Measurements from ENCODE around the gene HOXB5. TPM values are rescaled to one million over a fixed set of nuclear protein-coding genes. Genes with fewer than 3 reads are reported as not detected.
A peak's percentile ranks its signal among the peaks of the same experiment; 100 is the strongest.

Gene HOXB5
- total RNA-seq, 1 donor from 2014 or later, result not detected

DNA sequence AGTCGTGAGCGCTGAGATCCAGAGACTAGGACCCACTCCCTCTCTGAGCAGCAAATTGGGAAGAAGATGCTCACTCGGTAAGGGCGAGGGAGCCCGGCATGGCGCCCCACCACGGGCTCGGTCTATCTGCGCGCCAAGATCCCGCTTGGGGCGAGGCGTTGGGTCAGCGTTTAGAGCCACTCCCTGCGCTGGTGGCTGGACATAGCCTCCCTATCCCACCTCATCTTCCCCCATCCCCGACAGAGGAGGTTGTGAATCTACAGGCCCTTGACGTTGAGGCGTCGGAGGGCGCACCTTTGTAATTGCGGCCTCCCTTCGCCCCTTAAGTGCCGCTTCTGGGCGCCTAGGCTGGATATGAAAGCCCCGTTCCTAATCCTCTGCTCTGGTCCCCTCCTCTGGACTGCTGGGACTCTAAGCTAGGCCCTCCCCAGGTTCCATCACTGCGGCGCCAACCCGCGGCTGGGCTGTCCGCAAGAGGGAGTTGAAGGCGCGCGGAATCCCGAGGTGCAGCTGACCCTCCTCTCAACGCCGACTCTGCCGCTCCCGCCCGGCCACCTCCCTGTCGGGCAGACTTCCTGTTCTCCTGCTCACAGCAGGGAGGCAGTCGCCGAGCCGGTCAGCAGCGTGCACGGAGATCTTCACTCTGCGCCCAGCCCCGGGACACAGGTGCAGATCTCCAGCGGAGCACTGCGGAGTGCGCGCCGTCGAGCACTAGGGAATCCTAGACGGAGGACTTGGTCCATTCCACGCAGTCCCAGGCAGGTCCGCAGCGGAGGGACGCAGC, 48.7 kb upstream of the HOXB5 start:
- no peak overlapping the region for H3K4me3 Mint-ChIP-seq (ENCODE audit: unreplicated experiment)
- H3K27ac Mint-ChIP-seq (ENCODE audit: unreplicated experiment), result peak overlapping the region; percentile 77
- FAIRE-seq, result no peak
- H3K36me3 Mint-ChIP-seq (ENCODE audit: low read depth, unreplicated experiment), result peaks cover 4% of the 10 kb centered on the region
- Histone ChIP-seq H3K4me2 (ENCODE audit: low read length) (no peak overlapping the region), H3K4me3 (ENCODE audit: insufficient read depth, low read depth, low read length) (no peak overlapping the region), H4K20me1 (ENCODE audit: insufficient read depth, low read length) (no peaks in the 10 kb centered on the region), H3K79me2 (ENCODE audit: insufficient read depth, low read length) (no peaks in the 10 kb centered on the region), H3K4me1 (ENCODE audit: insufficient read depth, low read length) (no peaks in the 10 kb centered on the region), H2AFZ (ENCODE audit: low read depth, low read length) (no peak overlapping the region), H3K27ac (ENCODE audit: low read depth, low read length) (no peak overlapping the region), H3K27me3 (ENCODE audit: insufficient read depth, low read length) (peaks cover 93% of the 10 kb centered on the region), H3K36me3 (ENCODE audit: insufficient read depth, low read length) (no peaks in the 10 kb centered on the region), H3K9ac (ENCODE audit: low read length) (no peak overlapping the region), H3K9me3 (ENCODE audit: insufficient read depth, low read depth, low read length) (peaks cover 10% of the 10 kb centered on the region)
- H3K27me3 Mint-ChIP-seq (ENCODE audit: low read depth, unreplicated experiment), result peaks cover 92% of the 10 kb centered on the region
- H3K4me1 Mint-ChIP-seq (ENCODE audit: low read depth, unreplicated experiment), result peaks cover 4% of the 10 kb centered on the region
- TF ChIP-seq EZH2 (IDR thresholded peaks at IDR 0.05; ENCODE audit: insufficient read depth, low read length), result peak; percentile 83
- TF ChIP-seq, protein P1, sequence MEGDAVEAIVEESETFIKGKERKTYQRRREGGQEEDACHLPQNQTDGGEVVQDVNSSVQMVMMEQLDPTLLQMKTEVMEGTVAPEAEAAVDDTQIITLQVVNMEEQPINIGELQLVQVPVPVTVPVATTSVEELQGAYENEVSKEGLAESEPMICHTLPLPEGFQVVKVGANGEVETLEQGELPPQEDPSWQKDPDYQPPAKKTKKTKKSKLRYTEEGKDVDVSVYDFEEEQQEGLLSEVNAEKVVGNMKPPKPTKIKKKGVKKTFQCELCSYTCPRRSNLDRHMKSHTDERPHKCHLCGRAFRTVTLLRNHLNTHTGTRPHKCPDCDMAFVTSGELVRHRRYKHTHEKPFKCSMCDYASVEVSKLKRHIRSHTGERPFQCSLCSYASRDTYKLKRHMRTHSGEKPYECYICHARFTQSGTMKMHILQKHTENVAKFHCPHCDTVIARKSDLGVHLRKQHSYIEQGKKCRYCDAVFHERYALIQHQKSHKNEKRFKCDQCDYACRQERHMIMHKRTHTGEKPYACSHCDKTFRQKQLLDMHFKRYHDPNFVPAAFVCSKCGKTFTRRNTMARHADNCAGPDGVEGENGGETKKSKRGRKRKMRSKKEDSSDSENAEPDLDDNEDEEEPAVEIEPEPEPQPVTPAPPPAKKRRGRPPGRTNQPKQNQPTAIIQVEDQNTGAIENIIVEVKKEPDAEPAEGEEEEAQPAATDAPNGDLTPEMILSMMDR (IDR thresholded peaks at IDR 0.05; ENCODE audit: insufficient read depth, low read depth, low read length), result no peak
- H3K9me3 Mint-ChIP-seq (ENCODE audit: unreplicated experiment), result peaks cover 16% of the 10 kb centered on the region
- no peak for DNase-seq (ENCODE audit: low read depth)

DNA sequence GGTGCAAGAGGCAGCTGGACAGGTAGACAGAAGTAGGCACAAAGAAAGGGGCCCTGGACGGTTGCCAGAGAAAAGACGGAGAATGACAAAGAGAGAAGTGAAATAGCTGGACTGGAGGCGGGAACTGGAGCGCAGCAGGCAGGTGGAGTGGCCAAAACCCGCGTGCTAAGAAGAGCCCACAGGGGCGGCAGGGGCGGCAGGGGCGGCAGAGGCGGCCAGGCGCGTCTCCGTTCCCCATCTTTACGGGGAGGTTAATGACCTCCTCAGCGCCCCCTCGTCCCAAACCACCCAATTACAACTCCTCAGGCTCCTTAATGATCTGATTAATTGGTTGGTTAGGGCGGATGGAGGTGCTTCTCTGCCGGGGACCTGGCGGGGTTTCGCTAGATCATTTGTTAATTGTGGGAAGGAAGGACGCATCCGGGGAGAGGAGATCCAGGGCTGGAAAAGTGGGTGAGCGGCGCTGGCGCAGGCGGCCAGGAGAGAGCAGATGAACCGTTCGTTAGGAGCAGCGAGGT, 48.0 kb upstream of the HOXB5 start:
- Histone ChIP-seq H4K20me1 (ENCODE audit: insufficient read depth, low read length) (no peaks in the 10 kb centered on the region), H3K36me3 (ENCODE audit: insufficient read depth, low read length) (no peaks in the 10 kb centered on the region), H3K4me2 (ENCODE audit: low read length) (no peak overlapping the region), H3K27me3 (ENCODE audit: insufficient read depth, low read length) (peaks cover 98% of the 10 kb centered on the region), H3K9ac (ENCODE audit: low read length) (no peak overlapping the region), H3K4me1 (ENCODE audit: insufficient read depth, low read length) (no peaks in the 10 kb centered on the region), H3K9me3 (ENCODE audit: insufficient read depth, low read depth, low read length) (peaks cover 10% of the 10 kb centered on the region), H3K4me3 (ENCODE audit: insufficient read depth, low read depth, low read length) (no peak overlapping the region), H2AFZ (ENCODE audit: low read depth, low read length) (no peak overlapping the region), H3K79me2 (ENCODE audit: insufficient read depth, low read length) (no peaks in the 10 kb centered on the region), H3K27ac (ENCODE audit: low read depth, low read length) (no peak overlapping the region)
- peak overlapping the region; percentile 72 for H3K27ac Mint-ChIP-seq (ENCODE audit: unreplicated experiment)
- H3K27me3 Mint-ChIP-seq (ENCODE audit: low read depth, unreplicated experiment), result peaks cover 95% of the 10 kb centered on the region
- DNase-seq (ENCODE audit: low read depth) (no peak), FAIRE-seq (no peak)
- peaks cover 5% of the 10 kb centered on the region for H3K4me1 Mint-ChIP-seq (ENCODE audit: low read depth, unreplicated experiment)
- H3K4me3 Mint-ChIP-seq (ENCODE audit: unreplicated experiment), result no peak overlapping the region
- H3K36me3 Mint-ChIP-seq (ENCODE audit: low read depth, unreplicated experiment), result peaks cover 4% of the 10 kb centered on the region
- TF ChIP-seq, protein P1 (IDR thresholded peaks at IDR 0.05; ENCODE audit: insufficient read depth, low read depth, low read length), result no peak
- TF ChIP-seq EZH2 (IDR thresholded peaks at IDR 0.05; ENCODE audit: insufficient read depth, low read length), result peak; percentile 6
- peaks cover 16% of the 10 kb centered on the region for H3K9me3 Mint-ChIP-seq (ENCODE audit: unreplicated experiment)

DNA sequence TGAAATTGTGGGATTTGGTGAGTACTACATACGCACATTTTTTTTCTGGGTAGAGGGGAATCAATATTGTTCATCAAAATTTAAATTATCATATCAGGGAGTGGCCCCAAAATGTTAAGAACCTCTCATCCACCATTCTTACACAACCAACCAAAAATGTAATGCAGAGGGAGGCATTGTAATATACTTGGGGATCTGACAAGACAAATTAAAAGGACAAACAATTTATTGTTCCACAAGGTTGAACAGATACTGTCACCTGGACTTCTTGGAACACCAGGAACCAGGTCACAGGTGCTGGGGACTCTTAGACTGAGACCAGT, 47.2 kb upstream of the HOXB5 start:
- Mint-ChIP-seq H3K9me3 (ENCODE audit: unreplicated experiment) (peaks cover 16% of the 10 kb centered on the region), H3K4me1 (ENCODE audit: low read depth, unreplicated experiment) (peaks cover 5% of the 10 kb centered on the region), H3K27me3 (ENCODE audit: low read depth, unreplicated experiment) (peaks cover 98% of the 10 kb centered on the region), H3K36me3 (ENCODE audit: low read depth, unreplicated experiment) (peaks cover 4% of the 10 kb centered on the region), H3K27ac (ENCODE audit: unreplicated experiment) (no peak overlapping the region), H3K4me3 (ENCODE audit: unreplicated experiment) (no peak overlapping the region)
- Histone ChIP-seq H3K36me3 (ENCODE audit: insufficient read depth, low read length) (no peaks in the 10 kb centered on the region), H2AFZ (ENCODE audit: low read depth, low read length) (no peak overlapping the region), H3K9ac (ENCODE audit: low read length) (no peak overlapping the region), H3K4me3 (ENCODE audit: insufficient read depth, low read depth, low read length) (no peak overlapping the region), H4K20me1 (ENCODE audit: insufficient read depth, low read length) (peaks cover 4% of the 10 kb centered on the region), H3K9me3 (ENCODE audit: insufficient read depth, low read depth, low read length) (peaks cover 10% of the 10 kb centered on the region), H3K4me2 (ENCODE audit: low read length) (no peak overlapping the region), H3K4me1 (ENCODE audit: insufficient read depth, low read length) (no peaks in the 10 kb centered on the region), H3K27ac (ENCODE audit: low read depth, low read length) (no peak overlapping the region), H3K27me3 (ENCODE audit: insufficient read depth, low read length) (peaks cover 100% of the 10 kb centered on the region), H3K79me2 (ENCODE audit: insufficient read depth, low read length) (no peaks in the 10 kb centered on the region)
- DNase-seq (ENCODE audit: low read depth) (no peak), FAIRE-seq (no peak)
- TF ChIP-seq, protein P1 (IDR thresholded peaks at IDR 0.05; ENCODE audit: insufficient read depth, low read depth, low read length), result no peak
- no peak for TF ChIP-seq EZH2 (IDR thresholded peaks at IDR 0.05; ENCODE audit: insufficient read depth, low read length)
